Adrenal gland (tissue), 12 donors: ENCODE measurements around the gene USP3. TPM values are rescaled to one million over a fixed set of nuclear protein-coding genes. Genes with fewer than 3 reads are reported as not detected.

Experiments
- DNase-seq, 7 donors: peaks; one replicate each; pipeline ENCODE4 v3.0.0-alpha.2; 2019 to 2020
- H3K27ac ChIP-seq, 5 donors: fragments of 200-600 bp; sonication (generic) in 4 of 5; 1 replicate in 3 of 5; 2 replicates in 2 of 5; pipeline versions ENCODE4 v1.5.1 to v1.8.0; 2016 to 2020; ENCODE audit warnings: mild to moderate bottlenecking in 1 of 5
- H3K27me3 ChIP-seq: fragments of 200-600 bp; 2 replicates; pipeline ENCODE4 v1.8.0; 2021
- H3K36me3 ChIP-seq, 2 donors: fragments of 200-600 bp; replicated peaks in 1 of 2; 1 replicate in 1 of 2; 2 replicates in 1 of 2; pipeline versions ENCODE4 v1.5.1 to v1.8.0; 2018 to 2022
- H3K4me1 ChIP-seq, 2 donors: fragments of 200-600 bp; replicated peaks in 1 of 2; 1 replicate in 1 of 2; 2 replicates in 1 of 2; pipeline versions ENCODE4 v1.5.1 to v1.8.0; 2018 to 2021
- H3K4me3 ChIP-seq, 4 donors: fragments of 200-600 bp; sonication (generic) in 3 of 4; one replicate each; pipeline ENCODE4 v1.5.1; 2016 to 2018
- H3K9me3 ChIP-seq, 3 donors: fragments of 200-600 bp; sonication (generic) in 1 of 3; replicated peaks in 1 of 3; 1 replicate in 2 of 3; 2 replicates in 1 of 3; pipeline versions ENCODE4 v1.5.1 to v1.8.0; 2016 to 2021
- CTCF ChIP-seq, 6 experiments: fragments of 450-650 bp in 4 of 6; fragments of 200-600 bp in 2 of 6; sonication (generic) in 1 of 6; IDR thresholded peaks; 1 replicate in 5 of 6; 2 replicates in 1 of 6; pipeline versions ENCODE4 v1.5.1 to v1.8.0; 2016 to 2021; ENCODE audit warnings: antibody characterized with exemption in 6 of 6, mild to moderate bottlenecking in 2 of 6, moderate library complexity in 1 of 6
- POLR2A ChIP-seq, 2 donors: fragments of 450-650 bp; IDR thresholded peaks; one replicate each; pipeline ENCODE4 v1.6.1; 2017; ENCODE audit warnings: antibody characterized with exemption in 2 of 2, mild to moderate bottlenecking in 2 of 2, moderate library complexity in 1 of 2
- WGBS, 4 donors: extraction: QIAGEN DNeasy Blood & Tissue Kit in 2 of 4; methylation state at CpG; one replicate each; pipeline versions ENCODE4 v1.1.5 to v1.1.7; 2013 to 2017; 5-methylcytosine and 5-hydroxymethylcytosine counted together
- intact Hi-C, 2 donors: fragments of 100-400 bp; cut with DNase I; formaldehyde crosslinking; loops; one replicate each; pipeline versions ENCODE4 v1.14.1 to v1.15.0; 2022 to 2023
- polyA plus RNA-seq, 3 donors: library from polyadenylated mRNA; stranded (reverse); fragments of 200-250 nt in 2 of 3; fragments of 350-450 nt in 1 of 3; fragmentation: Illumina TruSeq in 1 of 3; extraction: RNeasy Lipid Tissue Mini Kit (QIAGEN cat#74804) in 1 of 3; gene quantifications; one replicate each; pipeline ENCODE4 v1.2.3, GENCODE V29; 2013 to 2014
- total RNA-seq, 9 donors: library from RNA; depleted of rRNA in 4 of 9; stranded (reverse); fragments of >200 nt in 4 of 9; fragments of 120-200 nt in 1 of 9; fragmentation: NEBNext Ultra II Directional in 1 of 9; extraction: Animal tissue kit (Norgen Biotek cat#: 25700) in 1 of 9; gene quantifications; one replicate each; pipeline versions ENCODE4 v1.1.0 to v1.2.4, GENCODE V29; 2013 to 2023
- donor health status: healthy with polysubstance abuse.
- donor health status: Bipolar disorder and iron deficiency.
- donor health status: DM: yes; HTN: yes; CAD: no.
- donor health status: DM: no; HTN: no; CAD: no.
- donor health status: DM: no; HTN: no; CAD: no.
- donor health status: DM: yes; HTN: yes; CAD: no.

Gene USP3
- total and polyA plus RNA-seq, 12 donors: 23.0 to 55.0 (median 35.5) TPM

GRCh38 chr15:63553388-63553791 is 49.0 kb downstream of the USP3 start:
- DNase-seq: peak in 6 of 7 donors; percentile 60 to 73 (median 68)
- H3K9me3 ChIP-seq: no peaks in the 10 kb centered on the region
- 14 to 23% (median 19%) methylated on average over 3 of the region's 3 CpGs for WGBS, 4 donors
- H3K4me3 ChIP-seq: peak overlapping the region in 1 of 4 donors; percentile 27
- H3K4me1 ChIP-seq: peaks cover 19 to 28% of the 10 kb centered on the region in 2 donors
- intact Hi-C loops: loop anchor here in 1 of 2 donors (10.0 kb wide), 1 partner anchor 49 kb away; the partner anchor contains the start of gene USP3
- no peaks in the 10 kb centered on the region for H3K27me3 ChIP-seq
- H3K27ac ChIP-seq: peak overlapping the region in 4 of 5 donors; percentile 7 to 80 (median 48)
- no peaks in the 10 kb centered on the region for H3K36me3 ChIP-seq
- TF ChIP-seq POLR2A (IDR thresholded peaks at IDR 0.05) (no peak), CTCF (IDR thresholded peaks at IDR 0.05) (no peak)

- Histone ChIP-seq H3K4me3 (no peak overlapping the region), H3K27ac (peak overlapping the region in 1 of 5 donors; percentile 80), H3K27me3 (no peaks in the 10 kb centered on the region), H3K9me3 (no peaks in the 10 kb centered on the region), H3K36me3 (no peaks in the 10 kb centered on the region), H3K4me1 (peaks cover 20 to 33% of the 10 kb centered on the region in 2 donors)
- no peak for DNase-seq
- intact Hi-C loops: loop anchor here in 1 of 2 donors (10.0 kb wide), 1 partner anchor 50 kb away; the partner anchor contains the start of gene USP3
- no peak for TF ChIP-seq CTCF (IDR thresholded peaks at IDR 0.05)
- TF ChIP-seq POLR2A (IDR thresholded peaks at IDR 0.05): no peak
- 87 to 98% (median 97%) methylated on average over 2 of the region's 2 CpGs for WGBS, 4 donors
These were observed 50.0 kb downstream of the USP3 start for GRCh38 chr15:63554337-63554927.

- intact Hi-C loops: loop anchor here in 1 of 2 donors (10.0 kb wide), 1 partner anchor 51 kb away; the partner anchor contains the start of gene USP3
- no peak for DNase-seq
- TF ChIP-seq CTCF (IDR thresholded peaks at IDR 0.05): no peak
- no peak for TF ChIP-seq POLR2A (IDR thresholded peaks at IDR 0.05)
These were observed 51.1 kb downstream of the USP3 start for GRCh38 chr15:63555507-63555906.

GRCh38 chr15:63556246-63556645 is 51.9 kb downstream of the USP3 start:
- no peaks in the 10 kb centered on the region for H3K9me3 ChIP-seq
- DNase-seq: no peak
- peaks cover 0 to 4% of the 10 kb centered on the region in 2 donors for H3K36me3 ChIP-seq
- no peak overlapping the region for H3K27ac ChIP-seq
- WGBS, 4 donors: 78 to 87% (median 85%) methylated on average over 6 of the region's 6 CpGs
- H3K4me1 ChIP-seq: peaks cover 24 to 37% of the 10 kb centered on the region in 2 donors
- no peaks in the 10 kb centered on the region for H3K27me3 ChIP-seq
- H3K4me3 ChIP-seq: no peak overlapping the region
- TF ChIP-seq CTCF (IDR thresholded peaks at IDR 0.05) (no peak), POLR2A (IDR thresholded peaks at IDR 0.05) (no peak)
- intact Hi-C loops: loop anchor here in 1 of 2 donors (10.0 kb wide), 1 partner anchor 51 kb away; the partner anchor contains the start of gene USP3

More at GRCh38 chr15:63555507-63555906, 51.1 kb downstream of the USP3 start:
- no peaks in the 10 kb centered on the region for H3K9me3 ChIP-seq
- H3K4me1 ChIP-seq: peaks cover 24 to 37% of the 10 kb centered on the region in 2 donors
- no peak overlapping the region for H3K4me3 ChIP-seq
- no peaks in the 10 kb centered on the region for H3K27me3 ChIP-seq
- H3K27ac ChIP-seq: no peak overlapping the region
- peaks cover 0 to 4% of the 10 kb centered on the region in 2 donors for H3K36me3 ChIP-seq
